Ovary (tissue), 3 donors: Measurements from ENCODE around the gene ZNF423.

Source experiments
- POLR2A ChIP-seq: fragments of 450-650 bp; IDR thresholded peaks from one replicate; pipeline ENCODE4 v1.6.1; 2017; ENCODE audit warnings: antibody characterized with exemption, mild to moderate bottlenecking, moderate library complexity
- TF ChIP-seq, protein P1 (sequence below), 3 donors: fragments of 450-650 bp in 2 of 3; fragments of 200-600 bp in 1 of 3; IDR thresholded peaks; one replicate each; pipeline versions ENCODE4 v1.5.1 to v1.8.0; 2016 to 2022; ENCODE audit warnings: antibody characterized with exemption in 3 of 3, mild to moderate bottlenecking in 1 of 3
- donor health status: DM: no; HTN: no; CAD: no.

DNA sequence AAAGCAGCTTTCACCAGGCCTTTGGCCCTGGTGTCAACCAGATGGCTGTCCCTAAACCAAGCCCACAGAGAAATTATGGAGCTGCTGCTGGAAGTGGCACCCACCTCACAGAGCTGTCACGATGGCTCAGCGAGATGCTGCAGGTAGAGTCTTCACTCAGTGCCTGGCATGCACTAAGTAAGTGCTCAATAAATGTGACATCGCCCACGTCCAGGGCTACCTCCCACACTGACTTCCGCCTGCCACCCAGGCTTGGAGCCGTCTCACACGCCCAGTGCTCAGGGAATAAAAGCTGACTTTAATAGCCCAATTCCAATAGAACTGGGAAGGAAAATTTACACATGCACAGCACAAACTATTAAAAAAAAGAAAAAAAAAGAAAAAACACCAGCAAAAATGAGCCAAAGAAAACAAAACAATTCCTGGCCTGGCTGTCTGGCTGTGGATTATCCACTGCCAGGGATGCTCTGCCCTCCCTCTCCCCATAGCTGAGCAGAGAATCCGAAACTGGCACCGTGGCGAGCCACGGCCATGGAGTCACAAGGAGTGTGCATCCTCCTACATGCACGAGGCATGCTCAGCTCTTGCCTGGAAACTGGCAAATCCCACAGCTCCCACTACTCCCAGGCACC, 68.9 kb downstream of the ZNF423 start:
- TF ChIP-seq, protein P1, sequence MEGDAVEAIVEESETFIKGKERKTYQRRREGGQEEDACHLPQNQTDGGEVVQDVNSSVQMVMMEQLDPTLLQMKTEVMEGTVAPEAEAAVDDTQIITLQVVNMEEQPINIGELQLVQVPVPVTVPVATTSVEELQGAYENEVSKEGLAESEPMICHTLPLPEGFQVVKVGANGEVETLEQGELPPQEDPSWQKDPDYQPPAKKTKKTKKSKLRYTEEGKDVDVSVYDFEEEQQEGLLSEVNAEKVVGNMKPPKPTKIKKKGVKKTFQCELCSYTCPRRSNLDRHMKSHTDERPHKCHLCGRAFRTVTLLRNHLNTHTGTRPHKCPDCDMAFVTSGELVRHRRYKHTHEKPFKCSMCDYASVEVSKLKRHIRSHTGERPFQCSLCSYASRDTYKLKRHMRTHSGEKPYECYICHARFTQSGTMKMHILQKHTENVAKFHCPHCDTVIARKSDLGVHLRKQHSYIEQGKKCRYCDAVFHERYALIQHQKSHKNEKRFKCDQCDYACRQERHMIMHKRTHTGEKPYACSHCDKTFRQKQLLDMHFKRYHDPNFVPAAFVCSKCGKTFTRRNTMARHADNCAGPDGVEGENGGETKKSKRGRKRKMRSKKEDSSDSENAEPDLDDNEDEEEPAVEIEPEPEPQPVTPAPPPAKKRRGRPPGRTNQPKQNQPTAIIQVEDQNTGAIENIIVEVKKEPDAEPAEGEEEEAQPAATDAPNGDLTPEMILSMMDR (IDR thresholded peaks at IDR 0.05): no peak
- TF ChIP-seq POLR2A: no peak
